Panc1 (cell line): ENCODE measurements around the gene SLCO1C1. TPM values are rescaled to one million over a fixed set of nuclear protein-coding genes. Genes with fewer than 3 reads are reported as not detected.
"Not testable (repeated sequence)": the region's sequence is repeated elsewhere in the genome, so short reads cannot be mapped to it uniquely, and the experiment has no call there.

Experiments used
- ATAC-seq: fragments of 200-7000 bp; cut with Tn5 transposase; 2 replicates; pipeline ENCODE4 v1.9.1; 2020; ENCODE audit warnings: mild to moderate bottlenecking, moderate library complexity
- BruUV-seq: library from RNA; stranded (reverse); fragments of 400-500 nt; replicated peaks from 2 replicates; lab custom pipeline; 2021; lab: Mats Ljungman, UMichigan
- CTCF ChIA-PET: fragments of 300-600 bp; sonication (Branson Sonifier 250); formaldehyde crosslinking; loops from one replicate; lab custom pipeline; 2022; ENCODE audit warnings: antibody characterized with exemption; lab: Charles Lee
- POLR2A ChIA-PET: fragments of 300-600 bp; sonication (Branson Sonifier 250); formaldehyde crosslinking; loops from one replicate; lab custom pipeline; 2022; ENCODE audit warnings: antibody characterized with exemption; lab: Charles Lee
- DNase-seq: peaks from one replicate; pipeline ENCODE4 v3.0.0-alpha.2; 2010; ENCODE audit warnings: low read depth, low spot score
- H3K27ac ChIP-seq: 2 replicates; pipeline ENCODE4 v1.5.1; 2011; ENCODE audit warnings: mild to moderate bottlenecking, low read length, inconsistent platforms
- H3K27me3 ChIP-seq: fragments of 200-500 bp; sonication (Bioruptor generic); 2 replicates; pipeline ENCODE4 v1.6.0; 2014; ENCODE audit warnings: low read length, inconsistent platforms; ENCODE audit not compliant: control insufficient read depth, insufficient read depth
- H3K36me3 ChIP-seq: fragments of 200-500 bp; sonication (Bioruptor generic); 2 replicates; pipeline ENCODE4 v1.5.1; 2014; ENCODE audit warnings: inconsistent platforms, mild to moderate bottlenecking, low read length, moderate library complexity; ENCODE audit not compliant: control insufficient read depth, insufficient read depth
- H3K4me1 ChIP-seq: 2 replicates; pipeline ENCODE4 v1.5.1; 2011; ENCODE audit warnings: inconsistent platforms, mild to moderate bottlenecking, low read length, moderate library complexity; ENCODE audit not compliant: control insufficient read depth, insufficient read depth
- H3K4me3 ChIP-seq, 2 experiments: 2 replicates each; pipeline ENCODE4 v1.5.1; 2011 to 2012; ENCODE audit warnings: low read depth in 2 of 2, low read length in 2 of 2, mild to moderate bottlenecking in 2 of 2, inconsistent platforms in 1 of 2, moderate library complexity in 1 of 2
- H3K9me3 ChIP-seq: fragments of 200-500 bp; sonication (Bioruptor generic); 2 replicates; pipeline ENCODE4 v1.5.1; 2014; ENCODE audit warnings: low read depth, mild to moderate bottlenecking, inconsistent platforms, low read length, moderate library complexity; ENCODE audit not compliant: control insufficient read depth, insufficient read depth
- CTCF ChIP-seq: fragments of 450-650 bp; IDR thresholded peaks from 2 replicates; pipeline ENCODE4 v1.5.1; 2017; ENCODE audit warnings: mild to moderate bottlenecking
- POLR2AphosphoS5 ChIP-seq: IDR thresholded peaks from 2 replicates; pipeline ENCODE4 v1.6.1; 2012; ENCODE audit warnings: mild to moderate bottlenecking, low read depth, low read length, moderate library complexity
- REST ChIP-seq, 2 experiments: IDR thresholded peaks; 2 replicates each; pipeline ENCODE4 v1.6.1; 2011 to 2012; ENCODE audit warnings: low read depth in 2 of 2, control low read depth in 1 of 2, low read length in 1 of 2, mild to moderate bottlenecking in 1 of 2, moderate library complexity in 1 of 2; ENCODE audit not compliant: insufficient read depth in 1 of 2
- SIN3A ChIP-seq: IDR thresholded peaks from 2 replicates; pipeline ENCODE4 v1.6.1; 2012; ENCODE audit warnings: low read depth, mild to moderate bottlenecking, low read length, moderate library complexity, borderline replicate concordance; ENCODE audit not compliant: insufficient read depth
- TCF7L2 ChIP-seq: IDR thresholded peaks from 2 replicates; pipeline ENCODE4 v1.6.1; 2011; ENCODE audit warnings: mild to moderate bottlenecking, low read depth, low read length, inconsistent platforms
- in situ Hi-C: cut with HindIII; loops from 2 replicates; pipeline ENCODE4 v1.10.0; 2016; ENCODE audit warnings: low sequenced_read_pairs, low pct_unique_long_range_greater_than_20kb
- intact Hi-C: fragments of 100-400 bp; cut with micrococcal nuclease; formaldehyde crosslinking; loops from one replicate; pipeline ENCODE4 v1.10.0; 2022; ENCODE audit not compliant: unreplicated experiment
- total RNA-seq: library from RNA; stranded (reverse); gene quantifications from one replicate; pipeline ENCODE4 v1.2.1, GENCODE V29; 2021; ENCODE audit not compliant: unreplicated experiment

SLCO1C1 gene
- total RNA-seq, 1 experiment from 2014 or later, result not detected

- in situ Hi-C loops, result no loop called here
- POLR2A ChIA-PET, result no interaction called here
- BruUV-seq, result no TSS peak
- H3K27me3 ChIP-seq, result no peaks in the 10 kb centered on the region
- no peak for DNase-seq
- H3K9me3 ChIP-seq, result no peaks in the 10 kb centered on the region
- intact Hi-C loops, result no loop called here
- H3K27ac ChIP-seq, result no peak overlapping the region
- no peaks in the 10 kb centered on the region for H3K36me3 ChIP-seq
- CTCF ChIA-PET, result no interaction called here
- ATAC-seq, result no peak
- H3K4me3 ChIP-seq, result no peak overlapping the region
- no peaks in the 10 kb centered on the region for H3K4me1 ChIP-seq
- TF ChIP-seq SIN3A, result no peak
- TF ChIP-seq REST (IDR thresholded peaks at IDR 0.05; ENCODE audit: insufficient read depth in 1 of 2, low read depth in 2 of 2, low read length in 1 of 2), result no peak
Observed at GRCh38 chr12:20751046-20751445, 55.9 kb downstream of the SLCO1C1 start.

- Histone ChIP-seq H3K4me3 (no peak overlapping the region), H3K27me3 (no peaks in the 10 kb centered on the region), H3K4me1 (no peaks in the 10 kb centered on the region), H3K9me3 (no peaks in the 10 kb centered on the region), H3K27ac (no peak overlapping the region), H3K36me3 (no peaks in the 10 kb centered on the region)
- BruUV-seq, result no TSS peak
- CTCF ChIA-PET, result no interaction called here
- ATAC-seq (no peak), DNase-seq (no peak)
- TF ChIP-seq CTCF, result no peak
- TF ChIP-seq TCF7L2, result no peak
- no peak for TF ChIP-seq POLR2AphosphoS5
- in situ Hi-C loops (no loop called here), intact Hi-C loops (no loop called here)
- POLR2A ChIA-PET, result no interaction called here
Observed at GRCh38 chr12:20777420-20777819, 82.3 kb downstream of the SLCO1C1 start.

- intact Hi-C loops (no loop called here), in situ Hi-C loops (no loop called here)
- no peak for DNase-seq
- TF ChIP-seq POLR2AphosphoS5, result no peak
- no peak for TF ChIP-seq CTCF
- ChIA-PET CTCF (no interaction called here), POLR2A (no interaction called here)
- Histone ChIP-seq H3K4me3 (no peak overlapping the region), H3K36me3 (no peaks in the 10 kb centered on the region), H3K4me1 (no peaks in the 10 kb centered on the region), H3K27ac (no peak overlapping the region), H3K27me3 (no peaks in the 10 kb centered on the region), H3K9me3 (no peaks in the 10 kb centered on the region)
- ATAC-seq, result no peak
- BruUV-seq, result no TSS peak
Observed at GRCh38 chr12:20778969-20779368, 83.8 kb downstream of the SLCO1C1 start.

- DNase-seq, in situ Hi-C loops, H3K9me3 ChIP-seq, H3K36me3 ChIP-seq, H3K27ac ChIP-seq, H3K27me3 ChIP-seq, ATAC-seq, H3K4me1 ChIP-seq, CTCF ChIA-PET, POLR2A ChIA-PET, intact Hi-C loops, H3K4me3 ChIP-seq, BruUV-seq: not testable (repeated sequence)
Observed at GRCh38 chr12:20779971-20780370, 84.8 kb downstream of the SLCO1C1 start.

- in situ Hi-C loops, H3K36me3 ChIP-seq, H3K27ac ChIP-seq, CTCF ChIA-PET, H3K4me1 ChIP-seq, POLR2A ChIA-PET, DNase-seq, H3K27me3 ChIP-seq, intact Hi-C loops, BruUV-seq, H3K4me3 ChIP-seq, H3K9me3 ChIP-seq, ATAC-seq: not testable (repeated sequence)
Observed at GRCh38 chr12:20783796-20784357, 88.7 kb downstream of the SLCO1C1 start.
